IPS DF 6.9 (cell line): ENCODE results near the gene SPATA31E1.
"Not testable (repeated sequence)": the region's sequence is repeated elsewhere in the genome, so short reads cannot be mapped to it uniquely, and the experiment has no call there.

Experiments
- DNase-seq: peaks from one replicate; pipeline ENCODE4 v3.0.0-alpha.2; 2013; ENCODE audit warnings: low read depth, low spot score
- H3K27ac ChIP-seq: one replicate; pipeline ENCODE4 v1.5.1; 2013; ENCODE audit warnings: low read length, control low read depth
- H3K27me3 ChIP-seq: 2 replicates; pipeline ENCODE4 v1.6.1; 2013; ENCODE audit warnings: mild to moderate bottlenecking, low read length; ENCODE audit not compliant: control insufficient read depth, insufficient read depth
- H3K36me3 ChIP-seq: 2 replicates; pipeline ENCODE4 v1.6.1; 2013; ENCODE audit warnings: low read length; ENCODE audit not compliant: control insufficient read depth, insufficient read depth
- H3K4me1 ChIP-seq: 2 replicates; pipeline ENCODE4 v1.6.1; 2013; ENCODE audit warnings: low read length; ENCODE audit not compliant: control insufficient read depth, insufficient read depth
- H3K4me3 ChIP-seq: 2 replicates; pipeline ENCODE4 v1.5.1; 2013; ENCODE audit warnings: mild to moderate bottlenecking, low read length
- H3K9me3 ChIP-seq: 2 replicates; pipeline ENCODE4 v1.6.1; 2013; ENCODE audit warnings: low read length, inconsistent platforms; ENCODE audit not compliant: control insufficient read depth, insufficient read depth
- WGBS: extraction: QIAGEN DNeasy Blood & Tissue Kit; methylation state at CpG from one replicate; pipeline ENCODE4 v1.1.7; 2013; ENCODE audit warnings: mixed read lengths, missing lambda C conversion rate; ENCODE audit not compliant: insufficient read length, insufficient coverage; 5-methylcytosine and 5-hydroxymethylcytosine counted together

SPATA31E1 gene

GRCh38 chr9:87891754-87892153 lies 9.1 kb downstream of the SPATA31E1 start:
- H3K36me3 ChIP-seq = no peaks in the 10 kb centered on the region
- WGBS = no CpG with 5 or more reads among the region's 6 CpGs
- H3K9me3 ChIP-seq = no peaks in the 10 kb centered on the region
- DNase-seq = no peak
- H3K27ac ChIP-seq = no peak overlapping the region
- H3K4me3 ChIP-seq = no peak overlapping the region
- H3K4me1 ChIP-seq = peaks cover 1% of the 10 kb centered on the region; the same call in 1 of the 2 replicates
- H3K27me3 ChIP-seq = no peaks in the 10 kb centered on the region

GRCh38 chr9:87892956-87893355 lies 10.3 kb downstream of the SPATA31E1 start:
- no peak overlapping the region for H3K27ac ChIP-seq
- H3K27me3 ChIP-seq = no peaks in the 10 kb centered on the region
- peaks cover 1% of the 10 kb centered on the region; the same call in 1 of the 2 replicates for H3K4me1 ChIP-seq
- H3K4me3 ChIP-seq = no peak overlapping the region
- WGBS = no CpG with 5 or more reads among the region's 4 CpGs
- H3K9me3 ChIP-seq = no peaks in the 10 kb centered on the region
- DNase-seq = no peak
- H3K36me3 ChIP-seq = no peaks in the 10 kb centered on the region

GRCh38 chr9:87894998-87895625 lies 12.4 kb downstream of the SPATA31E1 start:
- no peak for DNase-seq
- H3K27me3 ChIP-seq = no peaks in the 10 kb centered on the region
- H3K36me3 ChIP-seq = no peaks in the 10 kb centered on the region
- H3K4me1 ChIP-seq = peaks cover 1% of the 10 kb centered on the region; the same call in 1 of the 2 replicates
- no peak overlapping the region for H3K4me3 ChIP-seq
- WGBS = no CpG with 5 or more reads among the region's 4 CpGs
- no peak overlapping the region for H3K27ac ChIP-seq
- no peaks in the 10 kb centered on the region for H3K9me3 ChIP-seq

- H3K27ac ChIP-seq = no peak overlapping the region
These were observed 14.2 kb downstream of the SPATA31E1 start for GRCh38 chr9:87896891-87897290.

GRCh38 chr9:87898151-87898550 lies 15.5 kb downstream of the SPATA31E1 start:
- Histone ChIP-seq H3K9me3 (no peaks in the 10 kb centered on the region; the same call in 1 of the 2 replicates), H3K4me1 (no peaks in the 10 kb centered on the region), H3K27me3 (no peaks in the 10 kb centered on the region), H3K36me3 (no peaks in the 10 kb centered on the region), H3K4me3 (no peak overlapping the region), H3K27ac (no peak overlapping the region)
- no peak for DNase-seq

More at GRCh38 chr9:87896891-87897290, 14.2 kb downstream of the SPATA31E1 start:
- Histone ChIP-seq H3K4me3 (no peak overlapping the region), H3K27me3 (no peaks in the 10 kb centered on the region), H3K4me1 (no peaks in the 10 kb centered on the region), H3K9me3 (no peaks in the 10 kb centered on the region), H3K36me3 (no peaks in the 10 kb centered on the region)
- DNase-seq = no peak

- H3K36me3 ChIP-seq, H3K4me3 ChIP-seq, H3K27me3 ChIP-seq, H3K4me1 ChIP-seq, H3K9me3 ChIP-seq, DNase-seq, H3K27ac ChIP-seq: not testable (repeated sequence)
- WGBS = no CpG with 5 or more reads among the region's 11 CpGs
These were observed 19.7 kb downstream of the SPATA31E1 start for GRCh38 chr9:87902371-87902770.

GRCh38 chr9:87909310-87910041 lies 26.8 kb downstream of the SPATA31E1 start:
- H3K27ac ChIP-seq = no peak overlapping the region
- no peaks in the 10 kb centered on the region for H3K27me3 ChIP-seq
- no peaks in the 10 kb centered on the region for H3K36me3 ChIP-seq
- no peak overlapping the region for H3K4me3 ChIP-seq
- H3K9me3 ChIP-seq = no peaks in the 10 kb centered on the region
- no CpG with 5 or more reads among the region's 20 CpGs for WGBS
- H3K4me1 ChIP-seq = no peaks in the 10 kb centered on the region; the same call in 1 of the 2 replicates
- no peak for DNase-seq

- Histone ChIP-seq H3K27ac (no peak overlapping the region), H3K9me3 (no peaks in the 10 kb centered on the region), H3K4me3 (no peak overlapping the region), H3K36me3 (no peaks in the 10 kb centered on the region), H3K27me3 (no peaks in the 10 kb centered on the region), H3K4me1 (no peaks in the 10 kb centered on the region; the same call in 1 of the 2 replicates)
- no peak for DNase-seq
- no CpG with 5 or more reads among the region's 3 CpGs for WGBS
These were observed 28.1 kb downstream of the SPATA31E1 start for GRCh38 chr9:87910821-87911220.

GRCh38 chr9:87917662-87918061 lies 35.0 kb downstream of the SPATA31E1 start, which contains the start of gene SPATA31C1:
Gene SPATA31C1 (plus strand): TSS chr9:87917962.
- not testable (repeated sequence) for H3K4me1 ChIP-seq, H3K9me3 ChIP-seq, H3K27me3 ChIP-seq, H3K4me3 ChIP-seq, DNase-seq, H3K36me3 ChIP-seq, H3K27ac ChIP-seq
- WGBS = no CpG with 5 or more reads among the region's 8 CpGs

GRCh38 chr9:87919013-87919412 lies 36.3 kb downstream of the SPATA31E1 start:
- not testable (repeated sequence) for H3K4me3 ChIP-seq, H3K36me3 ChIP-seq, H3K4me1 ChIP-seq, H3K9me3 ChIP-seq, DNase-seq, H3K27me3 ChIP-seq, H3K27ac ChIP-seq
- WGBS = no CpG with 5 or more reads among the region's 13 CpGs

- H3K27ac ChIP-seq, H3K27me3 ChIP-seq, H3K4me1 ChIP-seq, H3K36me3 ChIP-seq, H3K4me3 ChIP-seq, DNase-seq, H3K9me3 ChIP-seq: not testable (repeated sequence)
- no CpG with 5 or more reads among the region's 8 CpGs for WGBS
These were observed 38.9 kb downstream of the SPATA31E1 start for GRCh38 chr9:87921561-87921960.
